ENCODE measurements around the gene RASSF3. TPM values are rescaled to one million over a fixed set of nuclear protein-coding genes. Genes with fewer than 3 reads are reported as not detected.

RASSF3 gene
- total and polyA plus RNA-seq, 10 of the 15 experiments (the other 5 are each of a cell fraction or from before 2014, with no cell fraction given) = 6.9 to 62.4 (median 30.3) TPM

- no peak for TF ChIP-seq SIX5 (IDR thresholded peaks at IDR 0.05; ENCODE audit: low read depth, low read length, severe bottlenecking)
- TF ChIP-seq USF2 (IDR thresholded peaks at IDR 0.05; ENCODE audit: borderline replicate concordance, low read depth, low read length) = no peak
- TF ChIP-seq CBX3 (IDR thresholded peaks at IDR 0.05; ENCODE audit: borderline replicate concordance, low read depth) = no peak
- no peak for TF ChIP-seq NR2C2 (IDR thresholded peaks at IDR 0.05; ENCODE audit: borderline replicate concordance, control insufficient read depth, insufficient read length, low read depth)
- TF ChIP-seq TAF1 (IDR thresholded peaks at IDR 0.05; ENCODE audit: borderline replicate concordance, low read depth, low read length) = no peak
- TF ChIP-seq KDM1A (IDR thresholded peaks at IDR 0.05; ENCODE audit: borderline replicate concordance) = no peak
Observed at GRCh38 chr12:64652346-64652745, 42.1 kb downstream of the RASSF3 start (continued).

GRCh38 chr12:64653123-64653522 lies 42.8 kb downstream of the RASSF3 start:
- Histone ChIP-seq H3K4me3 (no peak overlapping the region), H3K36me3 (ENCODE audit: control insufficient read depth in 2 of 2, insufficient read depth in 2 of 2, low read length in 1 of 2) (peaks cover 0 to 4% of the 10 kb centered on the region in 2 experiments; a peak in 2 of 4 replicates), H3K4me2 (ENCODE audit: control insufficient read depth, insufficient read depth) (no peak overlapping the region), H3K79me2 (ENCODE audit: control insufficient read depth, insufficient read depth, low read length) (peaks cover 80% of the 10 kb centered on the region), H3K27me3 (replicated peaks in 1 of 2; ENCODE audit: control insufficient read depth in 2 of 2, insufficient read depth in 2 of 2, low read length in 1 of 2) (no peaks in the 10 kb centered on the region), H2AFZ (ENCODE audit: control insufficient read depth, low read depth, low read length) (no peak overlapping the region), H3K9me3 (replicated peaks; ENCODE audit: control insufficient read depth, insufficient read depth, low read length) (no peaks in the 10 kb centered on the region; the same call in 2 of the 3 replicates), H3K27ac (ENCODE audit: control insufficient read depth, insufficient read depth) (no peak overlapping the region), H4K20me1 (ENCODE audit: control insufficient read depth, insufficient read depth) (no peaks in the 10 kb centered on the region), H3K9ac (ENCODE audit: control insufficient read depth, insufficient read depth, low read length) (no peak overlapping the region), H3K4me1 (ENCODE audit: control insufficient read depth, insufficient read depth, low read length) (peaks cover 9% of the 10 kb centered on the region)
- ChIA-PET SMC1A (ENCODE audit: uncharacterized antibody, unreplicated experiment) (interaction anchor here (1.2 to 1.8 kb wide), 2 partner anchors 11 to 26 kb away, joined by 3 to 8 read pairs; no protein-coding TSS in a partner anchor), CTCF (no interaction called here), RAD21 (ENCODE audit: unreplicated experiment) (interaction anchor here (1.1 kb wide), 1 partner anchor 9 kb away, joined by 4 read pairs; no protein-coding TSS in a partner anchor), POLR2A (interaction anchor here (0.6 to 1.0 kb wide), 2 partner anchors 11 to 77 kb away, joined by 4 to 8 read pairs; no protein-coding TSS in a partner anchor)
- no peak for DNase-seq (ENCODE audit: low read depth, low spot score)
- 96% methylated on average over 1 of the region's 1 CpG for WGBS (ENCODE audit: insufficient coverage, insufficient replicate concordance, low lambda C conversion rate, missing lambda C conversion rate)
- BruUV-seq (replicated peaks) = no TSS peak
- intact Hi-C loops (cut with micrococcal nuclease; ENCODE audit: unreplicated experiment) (no loop called here), in situ Hi-C loops (cut with MboI) (no loop called here)
- no peak for ATAC-seq
- no peak for FAIRE-seq
- TF ChIP-seq PKNOX1 (IDR thresholded peaks at IDR 0.05) (no peak), SUZ12 (IDR thresholded peaks at IDR 0.05; ENCODE audit: unreplicated experiment) (no peak), RUNX3 (IDR thresholded peaks at IDR 0.05; ENCODE audit: low read length) (no peak), MAX (IDR thresholded peaks at IDR 0.05; ENCODE audit: low read depth, low read length) (no peak), JUNB (IDR thresholded peaks at IDR 0.05) (no peak), PAX5 (IDR thresholded peaks at IDR 0.05; ENCODE audit: borderline replicate concordance, low read depth, low read length) (no peak), ZBTB4 (CRISPR knock-in tag; IDR thresholded peaks at IDR 0.05) (no peak), MYB (IDR thresholded peaks at IDR 0.05; ENCODE audit: borderline replicate concordance, low read depth, low read length) (no peak), SIN3A (IDR thresholded peaks at IDR 0.05; ENCODE audit: low read depth, low read length) (no peak), ESRRA (IDR thresholded peaks at IDR 0.05; ENCODE audit: low read length) (no peak), ATF2 (IDR thresholded peaks at IDR 0.05; ENCODE audit: low read length) (no peak)
